GM21786 (cell line): ENCODE data around the gene ESD.
"Not testable (repeated sequence)": the region's sequence is repeated elsewhere in the genome, so short reads cannot be mapped to it uniquely, and the experiment has no call there.

Experiments used
- ATAC-seq: cut with Tn5 transposase; IDR thresholded peaks from one replicate; pipeline ENCODE4 v1.9.1; 2021; ENCODE audit not compliant: unreplicated experiment

Gene ESD

GRCh38 chr13:46796129-46796514 is 839 bp downstream of the ESD start:
- ATAC-seq, result no peak

GRCh38 chr13:46795321-46795720 is 1.6 kb downstream of the ESD start:
- no peak for ATAC-seq

GRCh38 chr13:46783504-46783903 is 13.5 kb downstream of the ESD start:
- no peak for ATAC-seq

GRCh38 chr13:46782691-46783090 is 14.3 kb downstream of the ESD start:
- ATAC-seq, result no peak

- no peak for ATAC-seq
These were observed 14.9 kb downstream of the ESD start for GRCh38 chr13:46782066-46782465.

- no peak for ATAC-seq
These were observed 18.1 kb downstream of the ESD start for GRCh38 chr13:46778890-46779289.

GRCh38 chr13:46778095-46778494 is 18.9 kb downstream of the ESD start:
- no peak for ATAC-seq

- ATAC-seq, result no peak
These were observed 21.4 kb downstream of the ESD start for GRCh38 chr13:46775385-46776107.

- ATAC-seq, result no peak
These were observed 23.4 kb downstream of the ESD start for GRCh38 chr13:46773541-46773940.

- no peak for ATAC-seq
These were observed 25.3 kb downstream of the ESD start for GRCh38 chr13:46771693-46772092.

GRCh38 chr13:46769925-46770324 is 27.0 kb downstream of the ESD start:
- not testable (repeated sequence) for ATAC-seq

- no peak for ATAC-seq
These were observed 35.1 kb downstream of the ESD start for GRCh38 chr13:46761866-46762265.

- ATAC-seq, result no peak
These were observed 35.8 kb downstream of the ESD start for GRCh38 chr13:46761174-46761573.

- no peak for ATAC-seq
These were observed 37.1 kb downstream of the ESD start for GRCh38 chr13:46759846-46760245.

- ATAC-seq, result no peak
These were observed 39.3 kb downstream of the ESD start for GRCh38 chr13:46757640-46758039.

- ATAC-seq, result no peak
These were observed 40.0 kb downstream of the ESD start for GRCh38 chr13:46756977-46757376.

- ATAC-seq, result not testable (repeated sequence)
These were observed 41.5 kb downstream of the ESD start for GRCh38 chr13:46755508-46755907.

GRCh38 chr13:46754812-46755211 is 42.1 kb downstream of the ESD start:
- no peak for ATAC-seq

- ATAC-seq, result no peak
These were observed 43.0 kb downstream of the ESD start for GRCh38 chr13:46753917-46754316.

- no peak for ATAC-seq
These were observed 43.8 kb downstream of the ESD start for GRCh38 chr13:46753137-46753536.

GRCh38 chr13:46751811-46752635 is 44.9 kb downstream of the ESD start:
- ATAC-seq, result peak; percentile 78

GRCh38 chr13:46749951-46750350 is 47.0 kb downstream of the ESD start:
- ATAC-seq, result no peak
